T-cell (primary cell): ENCODE data around the gene ZNF438. TPM values are rescaled to one million over a fixed set of nuclear protein-coding genes. Genes with fewer than 3 reads are reported as not detected.

Experiments used
- ATAC-seq, 4 experiments: fragments of 200-7000 bp in 3 of 4; fragments of 150-1000 bp in 1 of 4; cut with Tn5 transposase; replicated peaks in 1 of 4; 1 replicate in 3 of 4; 2 replicates in 1 of 4; pipeline ENCODE4 v1.10.0; 2021; ENCODE audit warnings: moderate library complexity in 3 of 4, mild to moderate bottlenecking in 2 of 4, moderate number of reproducible peaks in 1 of 4
- CTCF ChIA-PET, 2 donors: fragments of 300-600 bp; sonication (Branson Sonifier 250); formaldehyde crosslinking; loops; one replicate each; lab custom pipeline; 2022; ENCODE audit warnings: antibody characterized with exemption in 2 of 2; lab: Charles Lee
- POLR2A ChIA-PET, 2 donors: fragments of 300-600 bp; sonication (Branson Sonifier 250); formaldehyde crosslinking; loops; one replicate each; lab custom pipeline; 2022; ENCODE audit warnings: antibody characterized with exemption in 2 of 2; lab: Charles Lee
- DNase-seq, 35 experiments: peaks; one replicate each; pipeline versions ENCODE4 v3.0.0 to v3.0.0-alpha.2; 2013 to 2023
- H3K27ac ChIP-seq: one replicate; pipeline ENCODE4 v1.5.1; 2013; ENCODE audit warnings: low read length
- H3K27me3 ChIP-seq, 2 experiments: replicated peaks in 1 of 2; 1 replicate in 1 of 2; 2 replicates in 1 of 2; pipeline versions ENCODE4 v1.6.1 to v1.7.0; 2013; ENCODE audit warnings: low read length in 1 of 2, mixed read lengths in 1 of 2; ENCODE audit not compliant: control insufficient read depth in 2 of 2, insufficient read depth in 2 of 2; ENCODE audit errors: extremely low read depth in 1 of 2
- H3K36me3 ChIP-seq, 2 donors: 1 replicate in 1 of 2; 2 replicates in 1 of 2; pipeline versions ENCODE4 v1.6.1 to v1.7.0; 2013; ENCODE audit warnings: low read length in 1 of 2; ENCODE audit not compliant: control insufficient read depth in 2 of 2, insufficient read depth in 1 of 2; ENCODE audit errors: extremely low read depth in 1 of 2
- H3K4me1 ChIP-seq, 2 experiments: 1 replicate in 1 of 2; 2 replicates in 1 of 2; pipeline versions ENCODE4 v1.6.1 to v1.7.0; 2013; ENCODE audit warnings: low read length in 2 of 2, mixed read lengths in 1 of 2; ENCODE audit not compliant: insufficient read depth in 2 of 2, control insufficient read depth in 1 of 2; ENCODE audit errors: extremely low read depth in 1 of 2
- H3K4me3 ChIP-seq, 2 donors: 1 replicate in 1 of 2; 2 replicates in 1 of 2; pipeline versions ENCODE4 v1.5.1 to v1.7.0; 2013; ENCODE audit warnings: mild to moderate bottlenecking in 2 of 2, low read length in 1 of 2, moderate library complexity in 1 of 2; ENCODE audit not compliant: control insufficient read depth in 1 of 2; ENCODE audit errors: extremely low read depth in 1 of 2
- H3K9me3 ChIP-seq: 2 replicates; pipeline ENCODE4 v1.7.0; 2013
- H3K27ac Mint-ChIP-seq, 2 donors: one replicate each; pipeline ENCODE4 v1.8.0; 2020 to 2021; ENCODE audit warnings: mild to moderate bottlenecking in 2 of 2, mixed read lengths in 2 of 2
- H3K27me3 Mint-ChIP-seq, 2 donors: one replicate each; pipeline ENCODE4 v1.8.0; 2021 to 2022; ENCODE audit warnings: mixed read lengths in 2 of 2
- H3K36me3 Mint-ChIP-seq: one replicate; pipeline ENCODE4 v1.8.0; 2021; ENCODE audit warnings: mixed read lengths
- H3K4me1 Mint-ChIP-seq, 3 donors: one replicate each; pipeline ENCODE4 v1.8.0; 2020 to 2022; ENCODE audit warnings: mixed read lengths in 3 of 3, mild to moderate bottlenecking in 1 of 3
- H3K4me3 Mint-ChIP-seq, 3 donors: one replicate each; pipeline ENCODE4 v1.8.0; 2020 to 2022; ENCODE audit warnings: mild to moderate bottlenecking in 3 of 3, mixed read lengths in 3 of 3, moderate library complexity in 3 of 3
- H3K9me3 Mint-ChIP-seq, 3 donors: one replicate each; pipeline ENCODE4 v1.8.0; 2020 to 2022; ENCODE audit warnings: mixed read lengths in 3 of 3
- WGBS: methylation state at CpG from one replicate; pipeline ENCODE4 v1.1.5; 2013; ENCODE audit warnings: missing lambda C conversion rate; ENCODE audit not compliant: insufficient coverage; 5-methylcytosine and 5-hydroxymethylcytosine counted together
- total RNA-seq, 35 experiments: library from RNA in 6 of 35; stranded (reverse) in 6 of 35; fragments of 120-200 nt in 1 of 35; gene quantifications; one replicate each; pipeline versions ENCODE4 v1.2.1 to v1.2.4 and lab custom pipeline; 2013 to 2026

The ZNF438 gene
- total RNA-seq, 5 donors from 2014 or later (not counting 1 experiment from before 2014, with no cell fraction given), result 2.7 to 3.6 (median 3.4) TPM

GRCh38 chr10:30996481-30997005 lies 35.1 kb downstream of the ZNF438 start:
- no peak overlapping the region for H3K4me3 Mint-ChIP-seq
- H3K36me3 ChIP-seq, result no peaks in the 10 kb centered on the region
- H3K27me3 ChIP-seq, result no peaks in the 10 kb centered on the region
- H3K9me3 Mint-ChIP-seq, result peaks cover 2 to 11% (median 5%) of the 10 kb centered on the region in 3 donors
- no peak overlapping the region for H3K27ac ChIP-seq
- POLR2A ChIA-PET, result no interaction called here
- no peak for ATAC-seq
- DNase-seq, result no peak
- H3K36me3 Mint-ChIP-seq, result peaks cover 18% of the 10 kb centered on the region
- H3K4me1 Mint-ChIP-seq, result peaks cover 27 to 39% (median 33%) of the 10 kb centered on the region in 3 donors
- no peaks in the 10 kb centered on the region for H3K9me3 ChIP-seq
- CTCF ChIA-PET, result no interaction called here
- H3K27me3 Mint-ChIP-seq, result no peaks in the 10 kb centered on the region
- H3K27ac Mint-ChIP-seq, result no peak overlapping the region
- peaks cover 0 to 7% of the 10 kb centered on the region in 2 experiments for H3K4me1 ChIP-seq
- no peak overlapping the region for H3K4me3 ChIP-seq

GRCh38 chr10:30995081-30995770 lies 36.4 kb downstream of the ZNF438 start:
- Histone ChIP-seq H3K27me3 (no peaks in the 10 kb centered on the region), H3K9me3 (no peaks in the 10 kb centered on the region), H3K36me3 (no peaks in the 10 kb centered on the region), H3K27ac (no peak overlapping the region), H3K4me1 (peaks cover 0 to 7% of the 10 kb centered on the region in 2 experiments), H3K4me3 (no peak overlapping the region)
- no CpG with 5 or more reads among the region's 3 CpGs for WGBS
- POLR2A ChIA-PET, result no interaction called here
- Mint-ChIP-seq H3K27me3 (no peaks in the 10 kb centered on the region), H3K4me1 (peaks cover 25 to 30% (median 29%) of the 10 kb centered on the region in 3 donors), H3K4me3 (no peak overlapping the region), H3K9me3 (peaks cover 2 to 11% (median 5%) of the 10 kb centered on the region in 3 donors), H3K27ac (no peak overlapping the region), H3K36me3 (peaks cover 20% of the 10 kb centered on the region)
- CTCF ChIA-PET, result interaction anchor here in 1 of 2 donors (0.6 kb wide), 1 partner anchor 10 kb away, joined by 3 read pairs; no protein-coding TSS in a partner anchor
- no peak for ATAC-seq
- DNase-seq, result no peak

- H3K27ac Mint-ChIP-seq, result no peak overlapping the region
- CTCF ChIA-PET, result no interaction called here
These were observed 38.5 kb downstream of the ZNF438 start for GRCh38 chr10:30993155-30993554.

GRCh38 chr10:30992681-30993080 lies 39.0 kb downstream of the ZNF438 start:
- Mint-ChIP-seq H3K27ac (no peak overlapping the region), H3K9me3 (peaks cover 2 to 11% (median 5%) of the 10 kb centered on the region in 3 donors), H3K4me1 (peaks cover 7 to 23% (median 12%) of the 10 kb centered on the region in 3 donors), H3K4me3 (no peak overlapping the region), H3K27me3 (no peaks in the 10 kb centered on the region), H3K36me3 (peaks cover 20% of the 10 kb centered on the region)
- ChIA-PET CTCF (no interaction called here), POLR2A (no interaction called here)
- H3K4me3 ChIP-seq, result no peak overlapping the region
- no peaks in the 10 kb centered on the region for H3K9me3 ChIP-seq
- H3K27ac ChIP-seq, result no peak overlapping the region
- no peaks in the 10 kb centered on the region for H3K4me1 ChIP-seq
- ATAC-seq (no peak), DNase-seq (no peak)
- H3K27me3 ChIP-seq, result no peaks in the 10 kb centered on the region
- H3K36me3 ChIP-seq, result no peaks in the 10 kb centered on the region
- WGBS, result 100% methylated on average over 2 of the region's 4 CpGs

More at GRCh38 chr10:30993155-30993554, 38.5 kb downstream of the ZNF438 start:
- no peaks in the 10 kb centered on the region for H3K27me3 ChIP-seq
- POLR2A ChIA-PET, result no interaction called here
- no peak overlapping the region for H3K27ac ChIP-seq
- DNase-seq (no peak), ATAC-seq (no peak)
- H3K36me3 Mint-ChIP-seq, result peaks cover 20% of the 10 kb centered on the region
- peaks cover 2 to 11% (median 5%) of the 10 kb centered on the region in 3 donors for H3K9me3 Mint-ChIP-seq
- peaks cover 12 to 23% (median 15%) of the 10 kb centered on the region in 3 donors for H3K4me1 Mint-ChIP-seq
- WGBS, result 100% methylated on average over 1 of the region's 1 CpG
- no peak overlapping the region for H3K4me3 ChIP-seq
- no peaks in the 10 kb centered on the region for H3K36me3 ChIP-seq
- no peaks in the 10 kb centered on the region for H3K27me3 Mint-ChIP-seq
- H3K9me3 ChIP-seq, result no peaks in the 10 kb centered on the region
- peaks cover 0 to 2% of the 10 kb centered on the region in 2 experiments for H3K4me1 ChIP-seq
- H3K4me3 Mint-ChIP-seq, result no peak overlapping the region

- no peak for DNase-seq
- no peak overlapping the region for H3K27ac Mint-ChIP-seq
- Histone ChIP-seq H3K4me1 (no peaks in the 10 kb centered on the region), H3K27me3 (no peaks in the 10 kb centered on the region), H3K36me3 (no peaks in the 10 kb centered on the region), H3K4me3 (no peak overlapping the region), H3K9me3 (no peaks in the 10 kb centered on the region), H3K27ac (no peak overlapping the region)
- WGBS, result 83% methylated on average over 1 of the region's 1 CpG
- peaks cover 2 to 11% (median 5%) of the 10 kb centered on the region in 3 donors for H3K9me3 Mint-ChIP-seq
- H3K4me1 Mint-ChIP-seq, result peaks cover 0 to 19% (median 3%) of the 10 kb centered on the region in 3 donors
- ChIA-PET POLR2A (no interaction called here), CTCF (no interaction called here)
- no peaks in the 10 kb centered on the region for H3K27me3 Mint-ChIP-seq
- H3K4me3 Mint-ChIP-seq, result no peak overlapping the region
- H3K36me3 Mint-ChIP-seq, result peaks cover 20% of the 10 kb centered on the region
- no peak for ATAC-seq
These were observed 40.0 kb downstream of the ZNF438 start for GRCh38 chr10:30991647-30992011.

GRCh38 chr10:30990971-30991646 lies 40.6 kb downstream of the ZNF438 start:
- Histone ChIP-seq H3K4me3 (no peak overlapping the region), H3K27ac (no peak overlapping the region), H3K4me1 (no peaks in the 10 kb centered on the region), H3K9me3 (no peaks in the 10 kb centered on the region), H3K36me3 (no peaks in the 10 kb centered on the region), H3K27me3 (no peaks in the 10 kb centered on the region)
- ChIA-PET CTCF (interaction anchor here in 1 of 2 donors (0.5 kb wide), 1 partner anchor 8 kb away, joined by 4 read pairs; no protein-coding TSS in a partner anchor), POLR2A (interaction anchor here in 1 of 2 donors (0.5 kb wide), 1 partner anchor 22 kb away, joined by 3 read pairs; no protein-coding TSS in a partner anchor)
- Mint-ChIP-seq H3K4me1 (peaks cover 0 to 14% (median 0%) of the 10 kb centered on the region in 3 donors), H3K4me3 (no peak overlapping the region), H3K27me3 (no peaks in the 10 kb centered on the region), H3K36me3 (peaks cover 20% of the 10 kb centered on the region), H3K27ac (no peak overlapping the region), H3K9me3 (peaks cover 2 to 11% (median 5%) of the 10 kb centered on the region in 3 donors)
- no CpG with 5 or more reads among the region's 2 CpGs for WGBS
- no peak for DNase-seq
- no peak for ATAC-seq
